ENCODE data around the gene CCDC33.

CCDC33 gene

DNA sequence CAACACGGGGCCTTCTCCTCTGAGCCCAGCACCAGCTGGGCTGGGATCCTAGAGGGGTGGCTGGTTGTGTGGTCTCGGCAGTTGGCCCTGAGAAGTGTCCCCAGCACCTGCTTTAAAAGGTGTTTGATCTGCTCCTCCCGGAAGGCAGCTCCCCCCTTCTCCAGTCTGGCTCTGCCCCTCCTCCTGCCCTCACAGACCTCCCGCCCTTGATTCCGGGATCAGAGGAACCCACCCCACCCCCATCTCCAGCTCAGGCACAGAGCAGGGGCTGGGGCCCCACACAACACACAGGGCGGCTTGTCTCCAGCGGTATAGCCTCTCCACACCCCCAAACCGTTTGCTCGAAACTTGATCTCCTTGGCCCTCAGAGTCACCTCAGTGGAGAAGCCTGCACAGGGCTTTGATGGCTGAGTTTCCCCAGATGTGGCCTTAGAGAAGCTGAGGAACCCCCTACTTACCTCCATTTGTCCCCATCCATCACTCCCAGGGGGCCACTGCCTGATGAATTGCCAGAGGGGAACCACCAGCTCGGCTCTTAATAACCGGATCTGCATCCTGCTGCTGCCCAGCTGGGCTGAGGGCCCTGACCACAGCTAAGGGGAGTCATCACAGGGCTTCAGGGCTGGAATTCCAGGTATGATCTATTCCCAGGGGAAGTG is 27.1 kb upstream of the CCDC33 start:
- no peak for DNase-seq (ENCODE audit: low spot score)

DNA sequence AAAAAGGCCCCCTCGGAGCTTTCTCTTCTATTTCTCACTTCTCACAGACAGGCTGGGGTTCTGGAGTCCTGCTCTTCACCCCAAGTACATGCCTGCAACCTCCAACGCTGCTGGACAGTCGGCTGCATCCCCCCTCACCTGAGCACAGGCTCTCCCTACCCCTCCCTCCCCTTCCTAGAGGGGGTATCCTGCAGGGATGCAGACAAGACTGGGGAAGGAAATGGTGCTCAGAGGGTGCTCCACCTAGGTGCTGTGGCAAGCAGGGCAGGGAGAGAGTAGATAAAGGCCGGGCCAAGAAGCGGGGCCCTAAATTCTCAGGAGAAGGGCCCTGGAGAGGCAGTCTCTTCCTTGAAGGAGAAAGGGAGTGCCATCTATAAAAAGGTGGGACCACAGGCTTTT is 26.6 kb upstream of the CCDC33 start:
- DNase-seq (ENCODE audit: low spot score) = no peak

DNA sequence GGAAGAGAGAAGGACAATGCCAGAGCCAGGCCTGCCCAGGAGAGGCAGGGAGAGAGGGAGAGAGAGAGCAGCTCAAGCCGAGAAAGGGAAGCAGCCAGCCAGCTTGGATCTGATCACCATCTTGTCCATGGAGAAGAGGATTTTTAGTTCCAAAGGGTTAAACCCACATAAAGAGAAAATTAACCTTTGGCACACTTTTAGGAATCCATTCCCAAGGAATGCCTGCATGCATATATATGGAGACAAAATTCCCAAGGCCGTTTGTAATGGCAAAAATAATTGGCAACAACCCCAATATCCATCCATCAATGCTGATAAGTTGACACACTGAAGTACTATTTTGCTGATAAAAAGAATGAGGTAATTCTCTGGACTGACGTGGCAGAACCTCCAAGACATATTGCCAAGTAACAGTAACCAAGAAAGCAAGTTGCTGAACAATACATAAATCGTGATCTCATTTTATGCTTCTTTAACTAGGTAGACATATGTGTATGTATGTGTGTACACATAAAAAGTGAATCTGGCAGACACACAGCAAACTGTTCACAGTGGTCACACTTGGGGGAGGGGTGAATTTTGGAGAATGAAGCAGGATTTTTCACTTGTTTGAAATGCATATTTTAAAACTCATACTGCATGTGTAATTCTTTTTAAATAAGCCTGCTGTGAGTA is 26.0 kb upstream of the CCDC33 start:
- no peak for DNase-seq (ENCODE audit: low spot score)

DNA sequence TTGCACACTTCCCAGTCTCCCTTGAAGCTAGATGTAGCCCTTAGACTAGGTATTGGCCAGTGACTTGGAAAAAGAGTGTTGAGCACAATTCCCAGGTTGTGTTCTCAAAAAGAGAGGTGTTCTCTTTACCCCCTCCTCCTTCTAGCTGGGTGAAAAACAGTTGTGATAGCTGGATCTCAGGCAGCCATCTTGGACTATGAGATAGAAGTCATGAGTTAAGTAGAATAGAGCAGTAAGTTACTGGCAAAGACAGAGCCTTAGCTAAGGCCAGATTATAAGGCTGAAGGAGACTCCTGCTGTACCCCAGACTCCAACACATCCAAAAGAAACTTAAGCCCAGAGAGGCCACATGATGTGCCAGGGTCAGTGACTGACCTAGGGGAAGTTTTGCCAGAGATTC is 25.4 kb upstream of the CCDC33 start:
- no peak for DNase-seq (ENCODE audit: low spot score)

DNA sequence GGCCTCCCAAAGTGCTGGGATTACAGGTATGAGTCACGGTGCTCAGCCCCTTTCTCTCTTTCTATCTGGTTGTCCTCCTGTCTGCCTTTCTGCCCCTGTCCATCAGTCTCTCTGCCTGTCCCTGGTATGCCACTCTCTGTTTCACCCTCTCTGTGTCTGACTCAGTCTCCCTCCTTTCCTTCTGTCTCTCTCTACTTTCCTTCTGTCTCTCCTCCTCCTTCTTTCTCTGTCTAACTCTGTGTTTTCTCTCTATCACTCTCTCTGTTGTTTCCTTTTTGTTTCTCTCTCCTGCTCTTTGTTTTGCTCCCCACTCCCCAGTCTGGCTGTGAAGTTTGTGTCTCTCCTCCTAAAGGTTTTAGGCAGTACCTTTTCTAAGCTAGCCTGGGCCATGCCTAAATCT is 24.5 kb upstream of the CCDC33 start:
- DNase-seq (ENCODE audit: low spot score) = no peak

DNA sequence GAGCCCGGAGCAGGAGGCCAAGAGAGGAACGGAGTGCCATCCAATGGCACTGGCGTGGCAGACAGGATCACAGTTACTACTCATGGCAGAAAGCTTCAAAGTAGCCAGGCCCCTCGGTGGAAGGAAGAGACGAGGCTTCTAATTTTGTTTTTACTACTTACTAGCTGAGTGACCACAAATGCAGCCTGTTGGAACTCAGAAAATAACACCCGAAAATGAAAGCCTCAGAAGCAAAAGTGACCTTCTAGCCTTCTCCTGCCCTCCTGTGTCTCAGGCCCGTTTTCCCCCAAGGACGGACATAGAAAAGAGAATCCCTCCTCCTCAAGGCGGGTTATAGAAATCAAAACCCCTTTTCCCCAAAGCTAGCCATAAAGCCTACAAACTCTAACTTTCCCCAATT is 23.6 kb upstream of the CCDC33 start:
- DNase-seq (ENCODE audit: low spot score) = no peak

DNA sequence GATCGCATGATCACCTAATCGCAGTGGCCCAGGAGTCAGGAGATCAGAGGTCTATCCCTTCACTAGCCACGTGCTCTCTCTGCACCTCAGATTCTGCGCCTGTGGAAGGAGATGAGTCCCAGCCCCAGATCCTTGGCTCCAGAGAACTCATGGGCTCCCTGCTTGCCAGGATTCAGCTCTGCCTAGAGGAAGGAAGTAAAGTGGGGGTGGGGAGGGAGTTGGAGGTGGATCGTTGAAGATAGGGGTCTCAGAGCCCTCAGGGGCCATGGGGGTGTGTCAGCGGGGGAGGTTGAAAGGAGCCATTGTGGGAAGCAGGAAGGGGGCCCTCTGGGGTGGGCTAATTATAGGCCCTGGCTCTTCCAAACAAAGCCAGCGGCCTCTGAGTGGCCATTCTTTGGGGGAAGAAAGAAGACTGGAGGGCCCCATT is 22.3 kb upstream of the CCDC33 start:
- no peak for DNase-seq (ENCODE audit: low spot score)

DNA sequence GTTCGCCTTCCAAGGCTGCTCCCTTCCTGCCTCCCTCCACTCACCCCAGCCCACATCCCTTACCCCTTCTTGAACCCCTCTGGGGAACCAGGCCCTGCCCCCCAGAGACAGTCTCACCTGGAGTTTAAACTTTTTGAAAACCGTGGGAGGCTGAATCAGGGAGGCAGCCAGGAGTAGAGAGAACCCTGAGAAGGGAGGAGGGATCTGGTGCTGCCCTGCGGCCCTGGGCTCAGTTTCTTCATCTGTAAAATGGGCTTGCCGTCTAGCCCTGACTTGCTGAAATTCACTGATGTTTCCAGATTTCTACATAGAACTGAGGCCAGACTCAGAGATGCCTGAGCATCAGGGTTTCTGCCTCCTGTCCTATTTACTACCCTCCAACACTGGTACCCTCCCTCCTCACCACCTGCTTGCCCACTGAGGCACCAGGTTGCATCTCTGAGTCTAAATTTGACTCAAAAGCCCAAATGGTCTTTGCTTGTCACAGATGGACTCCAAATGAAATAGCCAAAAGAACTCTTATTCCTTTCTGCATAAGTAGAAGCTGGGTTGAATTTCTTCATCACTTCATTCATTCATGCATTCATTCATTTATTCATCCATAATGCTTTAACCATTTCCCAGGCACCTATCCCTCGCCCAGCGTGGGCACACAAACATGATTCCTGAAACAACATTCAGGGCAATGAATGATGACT is 21.7 kb upstream of the CCDC33 start:
- no peak for DNase-seq (ENCODE audit: low spot score)

DNA sequence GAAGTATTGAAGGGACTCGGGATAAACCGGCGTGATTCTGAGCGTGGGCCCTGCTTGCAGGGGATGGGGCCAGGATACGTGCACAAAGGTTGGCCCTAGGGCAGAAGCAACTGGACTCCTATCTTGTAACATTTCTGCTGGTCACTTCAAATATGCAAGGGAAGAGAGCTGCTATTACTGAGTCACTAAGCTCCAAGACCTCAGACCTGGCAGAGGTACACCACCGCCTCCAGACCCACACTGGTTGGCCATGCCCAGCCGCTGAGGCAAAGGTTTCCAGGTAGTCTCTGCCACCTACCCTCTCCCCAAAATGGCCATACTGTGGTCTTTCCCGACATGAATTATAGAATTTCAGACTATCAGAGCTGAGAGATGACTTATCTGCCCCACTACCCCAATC is 20.2 kb upstream of the CCDC33 start:
- no peak for DNase-seq (ENCODE audit: low spot score)

DNA sequence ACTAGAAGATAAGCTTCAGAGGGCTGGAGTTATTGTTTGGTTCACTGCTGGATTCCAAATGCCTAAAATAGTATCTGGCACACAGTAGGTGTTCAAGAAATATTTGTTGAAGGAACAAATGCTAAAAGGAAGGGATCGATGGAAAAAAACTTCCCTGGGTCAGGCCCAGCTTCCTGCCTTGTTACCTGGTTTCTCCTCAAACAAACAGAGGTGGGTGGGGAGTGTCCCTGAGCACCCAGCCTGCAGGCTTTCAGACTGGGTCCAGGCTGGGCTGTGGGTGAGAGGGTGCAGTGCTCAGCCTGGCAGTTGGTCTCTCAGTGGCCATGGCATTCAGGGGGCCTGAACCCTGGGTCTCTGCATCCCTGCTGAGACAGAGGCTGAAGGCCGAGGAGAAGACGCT is 19.2 kb upstream of the CCDC33 start:
- no peak for DNase-seq (ENCODE audit: low spot score)

DNA sequence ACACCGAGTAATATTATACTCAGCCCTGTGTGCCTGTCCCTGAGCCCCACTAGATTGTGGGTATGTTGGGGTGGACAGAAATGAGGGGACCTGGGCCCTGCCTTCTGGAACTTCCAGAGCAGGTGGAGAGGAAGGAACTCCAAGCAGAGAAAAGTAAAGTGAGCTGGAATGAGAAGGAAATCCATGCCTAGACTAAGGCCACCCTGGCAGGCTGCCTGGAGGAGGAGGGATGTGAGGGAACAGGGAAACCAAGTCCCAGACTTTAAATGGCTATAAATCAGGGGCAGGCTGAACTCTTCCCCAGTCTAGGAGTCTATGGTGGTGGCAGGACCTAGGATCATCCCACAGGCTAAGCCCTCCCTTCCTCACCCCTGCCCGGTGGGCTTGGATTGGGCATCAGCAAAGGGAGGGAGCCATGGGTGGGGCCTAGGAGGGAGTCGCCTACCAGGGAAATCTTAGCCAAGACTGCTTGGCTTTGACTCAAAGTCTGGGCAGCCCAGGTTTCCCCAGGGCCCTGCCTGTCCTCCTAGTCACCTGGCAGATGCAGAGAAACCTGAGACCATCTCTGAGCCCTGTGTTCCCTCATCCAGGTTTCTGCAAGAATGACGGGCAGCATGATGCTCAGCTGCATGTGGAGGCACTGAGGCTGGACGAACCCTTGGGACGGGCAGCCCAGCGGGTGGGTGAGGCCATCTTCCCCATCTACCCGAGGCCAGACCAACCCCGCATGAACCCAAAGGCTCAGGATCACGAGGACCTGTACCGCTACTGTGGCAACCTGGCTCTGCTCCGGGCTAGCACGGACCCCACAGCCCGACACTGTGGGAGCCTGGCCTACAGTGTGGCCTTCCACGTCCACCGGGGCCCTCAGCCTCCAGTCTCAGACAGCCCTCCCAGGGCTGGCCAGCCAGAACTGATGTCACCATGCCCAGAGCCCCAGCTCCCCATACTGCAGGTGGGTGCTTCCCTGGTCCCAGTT is 17.9 kb upstream of the CCDC33 start:
- no peak for DNase-seq (ENCODE audit: low spot score)

DNA sequence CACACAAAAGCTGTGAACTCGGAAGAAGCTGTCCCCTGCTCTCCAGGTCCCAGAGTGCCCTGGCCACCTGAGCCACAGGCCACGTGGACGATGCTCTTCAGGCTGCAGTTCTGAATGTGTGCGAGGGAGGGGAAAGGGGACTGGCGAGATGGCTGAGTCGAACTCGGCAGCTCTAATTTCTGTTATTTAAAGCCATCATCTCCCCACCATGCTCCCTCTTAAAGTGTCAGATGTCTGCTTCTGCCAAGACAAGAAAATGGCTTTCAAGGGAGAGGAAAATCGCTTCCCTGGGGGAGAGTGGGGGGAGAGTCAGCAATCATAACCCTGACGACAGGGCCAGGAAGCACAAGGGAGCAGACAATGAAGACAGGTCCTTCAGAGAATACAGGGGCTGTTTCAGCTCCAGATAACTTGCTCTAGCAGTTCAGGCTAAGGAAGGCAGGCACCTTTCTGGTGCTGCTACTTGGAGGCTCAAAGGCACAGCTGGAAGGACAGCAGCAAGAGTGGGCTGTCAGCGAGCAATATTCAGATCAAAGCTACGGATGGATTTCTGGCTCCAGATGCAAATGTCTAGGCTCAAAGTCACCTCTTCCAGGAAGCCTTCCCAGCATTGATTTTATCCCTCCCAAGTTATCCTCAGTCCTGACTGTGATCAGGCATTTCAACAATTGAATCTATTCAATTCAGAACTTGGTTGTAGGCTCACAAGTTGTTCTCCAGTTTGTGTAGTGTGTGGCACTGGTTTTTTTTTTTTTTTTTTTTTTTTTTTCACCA is 15.5 kb upstream of the CCDC33 start:
- DNase-seq (ENCODE audit: low spot score) = no peak

DNA sequence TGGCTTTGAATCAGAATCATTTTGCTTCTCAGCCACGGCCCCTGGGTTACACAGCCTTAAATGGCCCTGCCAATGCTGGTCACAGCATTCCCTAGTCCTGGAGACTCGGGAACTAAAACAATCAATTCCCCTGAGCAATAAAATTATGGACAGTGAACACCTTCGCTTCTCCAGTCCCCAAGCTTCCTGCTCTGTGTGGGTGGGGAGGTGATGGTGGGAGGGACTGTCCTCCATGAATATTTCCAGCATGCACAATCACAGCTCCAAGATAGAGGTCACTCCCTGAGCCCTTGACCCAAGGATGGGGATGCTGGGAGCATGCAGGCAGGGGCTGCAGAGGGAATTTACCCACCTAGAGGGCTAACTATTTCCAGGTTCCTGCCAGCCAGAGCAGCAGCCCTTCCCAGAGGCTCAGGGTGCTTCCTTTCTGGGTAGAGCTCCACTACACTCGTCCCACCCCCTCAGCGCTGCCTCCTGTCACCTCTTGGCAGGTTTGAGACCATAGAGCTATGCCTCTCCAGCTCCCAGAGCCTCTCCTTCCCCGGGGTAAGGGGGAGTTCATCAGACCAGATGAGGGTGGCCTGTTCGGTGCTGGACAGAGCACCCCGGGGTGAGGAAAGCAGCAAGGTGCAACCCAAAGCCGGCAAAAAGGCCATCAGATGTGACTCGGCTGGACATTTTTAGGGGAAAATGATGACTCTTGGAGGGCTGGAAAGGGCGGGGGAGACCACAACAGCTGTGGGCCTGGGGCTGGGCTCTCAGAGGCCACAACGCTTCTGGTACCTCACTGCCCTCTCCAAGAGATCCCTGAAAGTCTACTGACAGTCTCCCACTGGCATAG is 14.5 kb upstream of the CCDC33 start:
- DNase-seq (ENCODE audit: low spot score) = no peak

DNA sequence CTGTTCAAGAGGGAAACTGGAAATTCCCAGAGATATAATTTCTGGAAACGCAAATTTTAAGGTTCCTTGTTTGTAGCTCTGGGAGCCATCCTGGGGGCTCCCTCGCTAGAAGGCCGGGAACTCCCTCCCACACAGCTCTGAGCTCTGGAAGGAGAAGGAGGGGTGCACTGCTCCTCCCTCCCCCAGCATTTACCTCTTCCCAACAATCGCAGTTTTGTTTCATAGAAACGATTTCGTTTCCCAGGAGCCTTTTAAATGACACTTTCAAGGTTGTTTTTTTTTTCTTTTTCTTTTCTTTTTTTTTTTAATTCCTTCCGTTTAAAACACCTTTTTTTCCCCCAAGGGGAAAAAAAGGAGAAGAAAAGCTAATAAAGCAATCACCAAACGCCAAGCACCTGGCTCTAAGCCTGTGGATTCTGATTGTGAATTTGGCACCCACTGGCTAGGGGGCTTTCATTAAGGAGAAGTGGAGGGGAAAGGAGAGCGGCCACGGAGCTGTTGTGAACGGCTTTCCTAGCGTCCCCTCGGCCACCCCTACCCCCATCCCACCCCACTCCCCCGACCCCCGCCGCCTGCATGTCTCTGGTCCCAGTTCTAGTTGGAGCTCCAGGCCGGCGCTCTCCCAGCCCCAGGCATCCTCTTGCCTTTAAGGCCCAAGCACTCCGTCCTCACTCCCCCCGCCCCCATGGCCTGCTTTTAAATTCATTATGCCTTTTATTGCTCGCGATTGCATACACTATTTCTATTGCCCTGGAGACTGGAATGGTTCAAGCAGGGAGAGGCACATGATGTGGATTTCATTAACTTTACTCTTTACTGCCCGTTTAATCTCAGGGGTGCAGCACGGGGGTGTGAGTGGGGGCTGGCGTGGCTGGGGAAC is 13.6 kb upstream of the CCDC33 start:
- no peak for DNase-seq (ENCODE audit: low spot score)

DNA sequence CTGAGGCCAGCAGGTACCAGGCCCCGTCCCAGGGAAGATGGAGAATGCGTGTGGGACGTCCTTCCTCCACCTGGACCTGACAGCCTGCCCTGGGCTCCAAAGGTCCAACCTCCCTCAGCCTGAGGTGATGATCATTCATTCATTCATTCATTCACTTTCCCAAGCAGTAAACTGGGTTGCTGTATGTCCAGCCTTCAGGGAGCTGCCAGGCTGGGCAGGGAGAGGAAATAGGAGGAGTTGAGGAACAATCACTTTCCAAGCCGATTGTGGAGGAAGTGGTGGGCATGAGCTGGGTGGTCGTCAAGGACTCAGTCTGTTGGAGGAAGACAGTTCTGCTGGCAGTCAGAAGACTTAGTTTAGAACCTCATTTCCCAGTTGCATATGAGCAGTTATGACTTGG is 10.2 kb upstream of the CCDC33 start:
- no peak for DNase-seq (ENCODE audit: low spot score)

DNA sequence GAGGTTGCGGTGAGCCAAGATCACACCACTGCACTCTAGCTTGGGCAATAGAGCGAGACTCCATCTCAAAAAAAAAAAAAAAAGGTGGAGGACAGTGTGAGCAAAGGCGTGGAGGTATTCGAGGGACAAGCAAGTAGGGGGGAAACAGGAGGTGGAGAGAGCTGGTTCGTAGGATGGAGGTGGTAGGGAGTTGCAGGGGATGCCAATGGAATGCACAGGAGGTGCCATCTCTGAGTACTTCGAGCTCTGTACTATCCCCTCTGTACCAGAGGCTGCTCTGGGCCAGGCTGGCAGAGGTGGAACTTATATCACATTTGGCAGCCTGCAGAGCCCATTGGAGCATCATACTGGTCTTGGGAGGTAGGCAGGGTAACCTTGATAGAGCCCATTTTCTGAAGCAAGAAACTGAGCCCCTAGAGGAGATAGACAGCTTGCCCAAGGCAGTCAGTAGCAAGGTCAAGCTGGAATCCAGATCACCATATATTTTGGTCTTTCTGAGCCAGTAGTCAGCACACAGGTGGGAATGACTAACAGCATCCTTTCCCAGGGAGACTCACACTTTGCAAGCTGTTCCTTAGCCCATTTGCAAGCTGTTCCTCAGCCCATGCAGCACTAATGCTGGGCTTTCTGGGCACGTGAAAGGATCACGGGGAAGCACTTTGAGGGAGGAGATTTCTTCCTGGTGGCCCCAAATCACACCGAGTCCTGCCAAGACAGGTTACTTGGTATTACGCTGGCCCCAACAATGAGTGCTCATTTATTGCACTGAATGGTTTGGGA is 9.2 kb upstream of the CCDC33 start:
- no peak for DNase-seq (ENCODE audit: low spot score)

DNA sequence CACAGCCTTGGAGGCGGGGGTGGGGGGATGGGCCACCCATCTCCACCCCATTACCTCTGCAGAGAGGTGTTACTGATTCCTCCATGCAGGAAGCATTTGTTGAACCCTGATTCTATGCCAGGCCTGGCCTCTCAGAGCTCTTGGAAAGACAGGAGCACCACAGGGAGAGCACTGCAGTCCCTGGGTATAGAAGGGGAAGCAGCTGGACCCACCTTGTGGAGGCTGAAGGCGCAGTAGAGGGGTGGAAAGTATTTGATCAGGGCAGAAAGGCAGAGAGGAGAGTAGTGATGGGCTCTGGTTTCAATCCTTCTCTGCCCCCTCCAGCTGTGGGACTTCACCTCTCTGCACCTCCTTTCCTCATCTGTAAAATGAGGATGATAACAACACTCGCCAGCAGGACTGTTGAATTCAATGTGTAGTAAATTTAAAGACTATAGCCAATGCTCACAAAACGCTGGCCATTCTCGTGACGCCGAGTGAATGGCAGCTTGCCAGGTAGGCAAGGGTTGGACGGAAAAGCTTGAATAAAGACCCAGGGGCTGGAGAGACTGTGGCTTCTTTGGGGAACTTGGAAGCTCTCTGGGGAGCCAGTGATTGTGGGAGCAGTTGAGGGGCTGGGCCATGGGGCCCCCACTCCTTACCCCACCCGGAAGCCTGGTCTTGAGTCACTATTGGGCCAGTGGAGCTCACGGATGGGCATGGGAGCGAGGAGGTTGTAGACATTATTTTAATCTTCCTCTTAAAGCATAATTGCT is 8.0 kb upstream of the CCDC33 start:
- no peak for DNase-seq (ENCODE audit: low spot score)

DNA sequence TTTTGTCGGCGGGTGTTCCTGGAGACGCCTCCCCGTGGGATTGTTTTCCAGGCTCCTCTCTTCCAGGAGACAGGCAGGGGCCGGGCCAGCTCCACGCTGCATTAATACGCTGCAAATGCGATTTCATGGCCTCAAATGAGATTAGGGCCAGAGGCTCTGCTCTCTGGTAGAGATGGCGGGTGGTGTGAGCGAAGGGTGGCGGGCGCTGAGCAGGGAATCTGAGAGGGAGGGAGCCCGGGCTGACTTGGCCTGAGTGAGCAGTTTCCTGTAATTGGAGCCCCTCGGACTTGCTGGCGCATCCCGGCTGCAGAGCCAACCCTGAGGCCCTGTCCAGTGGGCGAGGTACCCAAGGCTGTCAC is 7.4 kb upstream of the CCDC33 start:
- DNase-seq (ENCODE audit: low spot score) = no peak

Data from COLO829 (cell line).